Ectodermal cell (in vitro differentiated cells): ENCODE data around the gene RUNX2.

ENCODE experiments used
- H3K27ac ChIP-seq: 2 replicates; pipeline ENCODE4 v1.7.0; 2013; ENCODE audit warnings: mild to moderate bottlenecking, low read depth, low read length; ENCODE audit not compliant: insufficient read depth, poor library complexity, severe bottlenecking
- H3K27me3 ChIP-seq: 2 replicates; pipeline ENCODE4 v1.7.0; 2013; ENCODE audit warnings: mild to moderate bottlenecking, low read length; ENCODE audit not compliant: insufficient read depth, control insufficient read depth, poor library complexity, severe bottlenecking
- H3K36me3 ChIP-seq: one replicate; pipeline ENCODE4 v1.7.0; 2013; ENCODE audit warnings: low read length; ENCODE audit not compliant: control insufficient read depth, insufficient read depth
- H3K4me1 ChIP-seq: one replicate; pipeline ENCODE4 v1.7.0; 2013; ENCODE audit warnings: low read length; ENCODE audit not compliant: control insufficient read depth, insufficient read depth
- H3K4me3 ChIP-seq: 2 replicates; pipeline ENCODE4 v1.7.0; 2013; ENCODE audit warnings: low read depth, low read length, control low read depth; ENCODE audit not compliant: insufficient read depth
- H3K9me3 ChIP-seq: 2 replicates; pipeline ENCODE4 v1.7.0; 2013; ENCODE audit warnings: mild to moderate bottlenecking, low read length, moderate library complexity; ENCODE audit not compliant: control insufficient read depth
- WGBS, 2 experiments: methylation state at CpG; one replicate each; pipeline ENCODE4 v1.1.7; 2013; ENCODE audit warnings: missing lambda C conversion rate in 2 of 2; 5-methylcytosine and 5-hydroxymethylcytosine counted together

Gene RUNX2

GRCh38 chr6:45619994-45620471 is 291.9 kb downstream of the RUNX2 start:
- Histone ChIP-seq H3K4me1 (no peaks in the 10 kb centered on the region), H3K9me3 (no peaks in the 10 kb centered on the region), H3K27ac (no peak overlapping the region), H3K27me3 (no peaks in the 10 kb centered on the region), H3K36me3 (no peaks in the 10 kb centered on the region), H3K4me3 (no peak overlapping the region)
- WGBS, 2 experiments, result 95 to 96% methylated on average over 2 to 3 of the region's 3 CpGs

- H3K27me3 ChIP-seq, result no peaks in the 10 kb centered on the region
- 92 to 96% methylated on average over 4 of the region's 4 CpGs for WGBS, 2 experiments
- no peaks in the 10 kb centered on the region for H3K9me3 ChIP-seq
- no peak overlapping the region for H3K27ac ChIP-seq
- no peaks in the 10 kb centered on the region for H3K36me3 ChIP-seq
- H3K4me3 ChIP-seq, result no peak overlapping the region
- peaks cover 5% of the 10 kb centered on the region for H3K4me1 ChIP-seq
Observed at GRCh38 chr6:45624228-45624627, 296.1 kb downstream of the RUNX2 start.

GRCh38 chr6:45625191-45625664 is 297.1 kb downstream of the RUNX2 start:
- H3K27ac ChIP-seq, result no peak overlapping the region
- WGBS, 2 experiments, result 92 to 96% methylated on average over 4 to 5 of the region's 5 CpGs
- peaks cover 5% of the 10 kb centered on the region for H3K4me1 ChIP-seq
- H3K9me3 ChIP-seq, result no peaks in the 10 kb centered on the region
- H3K4me3 ChIP-seq, result no peak overlapping the region
- no peaks in the 10 kb centered on the region for H3K27me3 ChIP-seq
- H3K36me3 ChIP-seq, result no peaks in the 10 kb centered on the region

- no peaks in the 10 kb centered on the region for H3K27me3 ChIP-seq
- no peak overlapping the region for H3K4me3 ChIP-seq
- H3K4me1 ChIP-seq, result peaks cover 5% of the 10 kb centered on the region
- H3K27ac ChIP-seq, result no peak overlapping the region
- WGBS, 2 experiments, result 80 to 82% methylated on average over 5 of the region's 5 CpGs
- no peaks in the 10 kb centered on the region for H3K36me3 ChIP-seq
- no peaks in the 10 kb centered on the region for H3K9me3 ChIP-seq
Observed at GRCh38 chr6:45626087-45626891, 298.2 kb downstream of the RUNX2 start.

- H3K9me3 ChIP-seq, result no peaks in the 10 kb centered on the region
- no peaks in the 10 kb centered on the region for H3K27me3 ChIP-seq
- H3K4me1 ChIP-seq, result peaks cover 5% of the 10 kb centered on the region
- H3K27ac ChIP-seq, result no peak overlapping the region
- no peaks in the 10 kb centered on the region for H3K36me3 ChIP-seq
- 73 to 76% methylated on average over 2 of the region's 2 CpGs for WGBS, 2 experiments
- H3K4me3 ChIP-seq, result no peak overlapping the region
Observed at GRCh38 chr6:45630314-45630713, 302.2 kb downstream of the RUNX2 start.

GRCh38 chr6:45630801-45631200 is 302.7 kb downstream of the RUNX2 start:
- no peaks in the 10 kb centered on the region for H3K9me3 ChIP-seq
- H3K27me3 ChIP-seq, result no peaks in the 10 kb centered on the region
- H3K4me3 ChIP-seq, result no peak overlapping the region
- WGBS, 2 experiments, result 86 to 87% methylated on average over 3 to 4 of the region's 4 CpGs
- H3K36me3 ChIP-seq, result no peaks in the 10 kb centered on the region
- H3K27ac ChIP-seq, result no peak overlapping the region
- H3K4me1 ChIP-seq, result peaks cover 5% of the 10 kb centered on the region

- H3K9me3 ChIP-seq, result no peaks in the 10 kb centered on the region
- no peak overlapping the region for H3K4me3 ChIP-seq
- WGBS, 2 experiments, result 90 to 92% methylated on average over 3 of the region's 3 CpGs
- no peak overlapping the region for H3K27ac ChIP-seq
- no peaks in the 10 kb centered on the region for H3K4me1 ChIP-seq
- no peaks in the 10 kb centered on the region for H3K27me3 ChIP-seq
- no peaks in the 10 kb centered on the region for H3K36me3 ChIP-seq
Observed at GRCh38 chr6:45631396-45631795, 303.3 kb downstream of the RUNX2 start.

- Histone ChIP-seq H3K4me3 (no peak overlapping the region), H3K4me1 (no peaks in the 10 kb centered on the region), H3K36me3 (no peaks in the 10 kb centered on the region), H3K9me3 (no peaks in the 10 kb centered on the region), H3K27me3 (no peaks in the 10 kb centered on the region), H3K27ac (no peak overlapping the region)
- 92% methylated on average over 6 of the region's 6 CpGs for WGBS, 2 experiments
Observed at GRCh38 chr6:45633272-45633908, 305.3 kb downstream of the RUNX2 start.

GRCh38 chr6:45634231-45634630 is 306.1 kb downstream of the RUNX2 start:
- WGBS, 2 experiments, result 83 to 87% methylated on average over 4 of the region's 4 CpGs
- no peaks in the 10 kb centered on the region for H3K4me1 ChIP-seq
- H3K27ac ChIP-seq, result no peak overlapping the region
- H3K36me3 ChIP-seq, result no peaks in the 10 kb centered on the region
- no peaks in the 10 kb centered on the region for H3K9me3 ChIP-seq
- no peaks in the 10 kb centered on the region for H3K27me3 ChIP-seq
- H3K4me3 ChIP-seq, result no peak overlapping the region

GRCh38 chr6:45635284-45635867 is 307.2 kb downstream of the RUNX2 start:
- Histone ChIP-seq H3K4me1 (no peaks in the 10 kb centered on the region), H3K36me3 (no peaks in the 10 kb centered on the region), H3K9me3 (no peaks in the 10 kb centered on the region), H3K27ac (no peak overlapping the region), H3K4me3 (no peak overlapping the region), H3K27me3 (no peaks in the 10 kb centered on the region)
- WGBS, 2 experiments, result 81 to 86% methylated on average over 8 of the region's 8 CpGs
